ENCODE measurements around the gene LRIT1. TPM values are rescaled to one million over a fixed set of nuclear protein-coding genes. Genes with fewer than 3 reads are reported as not detected.

Gene LRIT1
- polyA plus RNA-seq, 1 donor (not counting 4 experiments of a cell fraction or from before 2014, with no cell fraction given), result not detected

GRCh38 chr10:84269773-84270172 lies 28.4 kb upstream of the LRIT1 start:
- Histone ChIP-seq H3K9me3 (ENCODE audit: control insufficient read depth, low read depth, low read length) (no peaks in the 10 kb centered on the region), H3K27ac (ENCODE audit: control insufficient read depth, insufficient read depth, low read length) (peak overlapping the region; percentile 17), H3K4me2 (ENCODE audit: control insufficient read depth, extremely low read depth, insufficient read depth, low read depth, low read length) (peak overlapping the region; percentile 20), H3K4me1 (ENCODE audit: control insufficient read depth, extremely low read depth, insufficient read depth, low read length) (peaks cover 7% of the 10 kb centered on the region), H3K4me3 (ENCODE audit: control insufficient read depth in 2 of 3, extremely low read depth in 1 of 3, insufficient read depth in 2 of 3, low read depth in 1 of 3, low read length in 3 of 3) (no peak overlapping the region), H4K20me1 (ENCODE audit: control insufficient read depth, extremely low read depth, insufficient read depth, low read length) (no peaks in the 10 kb centered on the region), H3K9ac (ENCODE audit: control insufficient read depth, extremely low read depth, insufficient read depth, low read length) (no peak overlapping the region), H3K27me3 (ENCODE audit: control insufficient read depth, extremely low read depth, insufficient read depth, low read length) (no peaks in the 10 kb centered on the region), H2AFZ (ENCODE audit: control insufficient read depth, low read length) (no peak overlapping the region), H3K36me3 (ENCODE audit: control insufficient read depth in 2 of 2, extremely low read depth in 1 of 2, insufficient read depth in 2 of 2, low read length in 2 of 2) (no peaks in the 10 kb centered on the region), H3K79me2 (ENCODE audit: control insufficient read depth, insufficient read depth, low read length) (no peaks in the 10 kb centered on the region), H3K9me1 (ENCODE audit: control insufficient read depth, extremely low read depth, insufficient read depth, low read length) (no peaks in the 10 kb centered on the region)
- peak; percentile 78 for DNase-seq (ENCODE audit: low read depth, low spot score)
- dilution Hi-C loops (cut with MboI; ENCODE audit: extremely low pct_ligation_motif_present, low sequenced_read_pairs), result no loop called here
- TF ChIP-seq CTCF (optimal IDR thresholded peaks at IDR 0.05 in 1 of 3, IDR thresholded peaks at IDR 0.05 in 1 of 3, conservative IDR thresholded peaks at IDR 0.05 in 1 of 3; ENCODE audit: extremely low read depth in 1 of 3, insufficient read depth in 2 of 3, low read length in 3 of 3), result no peak
- no peak for TF ChIP-seq EZH2 (IDR thresholded peaks at IDR 0.05; ENCODE audit: low read length)
- FAIRE-seq, result no peak

- H3K9ac ChIP-seq (ENCODE audit: control insufficient read depth, extremely low read depth, insufficient read depth, low read length), result no peak overlapping the region
- H4K20me1 ChIP-seq (ENCODE audit: control insufficient read depth, extremely low read depth, insufficient read depth, low read length), result no peaks in the 10 kb centered on the region
- FAIRE-seq, result no peak
- peaks cover 7% of the 10 kb centered on the region for H3K4me1 ChIP-seq (ENCODE audit: control insufficient read depth, extremely low read depth, insufficient read depth, low read length)
- H3K27ac ChIP-seq (ENCODE audit: control insufficient read depth, insufficient read depth, low read length), result peak overlapping the region; percentile 17
- TF ChIP-seq EZH2 (IDR thresholded peaks at IDR 0.05; ENCODE audit: low read length) (no peak), CTCF (optimal IDR thresholded peaks at IDR 0.05 in 1 of 3, IDR thresholded peaks at IDR 0.05 in 1 of 3, conservative IDR thresholded peaks at IDR 0.05 in 1 of 3; ENCODE audit: extremely low read depth in 1 of 3, insufficient read depth in 2 of 3, low read length in 3 of 3) (no peak)
- no peak for DNase-seq (ENCODE audit: low read depth, low spot score)
- H2AFZ ChIP-seq (ENCODE audit: control insufficient read depth, low read length), result no peak overlapping the region
- H3K9me1 ChIP-seq (ENCODE audit: control insufficient read depth, extremely low read depth, insufficient read depth, low read length), result no peaks in the 10 kb centered on the region
- dilution Hi-C loops (cut with MboI; ENCODE audit: extremely low pct_ligation_motif_present, low sequenced_read_pairs), result no loop called here
- no peaks in the 10 kb centered on the region for H3K79me2 ChIP-seq (ENCODE audit: control insufficient read depth, insufficient read depth, low read length)
- H3K27me3 ChIP-seq (ENCODE audit: control insufficient read depth, extremely low read depth, insufficient read depth, low read length), result no peaks in the 10 kb centered on the region
- H3K4me3 ChIP-seq (ENCODE audit: control insufficient read depth in 2 of 3, extremely low read depth in 1 of 3, insufficient read depth in 2 of 3, low read depth in 1 of 3, low read length in 3 of 3), result no peak overlapping the region
- H3K4me2 ChIP-seq (ENCODE audit: control insufficient read depth, extremely low read depth, insufficient read depth, low read depth, low read length), result no peak overlapping the region
- H3K36me3 ChIP-seq (ENCODE audit: control insufficient read depth in 2 of 2, extremely low read depth in 1 of 2, insufficient read depth in 2 of 2, low read length in 2 of 2), result no peaks in the 10 kb centered on the region
- H3K9me3 ChIP-seq (ENCODE audit: control insufficient read depth, low read depth, low read length), result no peaks in the 10 kb centered on the region
Observed at GRCh38 chr10:84269162-84269561, 27.8 kb upstream of the LRIT1 start.
